HepG2 (cell line): ENCODE results near the gene OST4. TPM values are rescaled to one million over a fixed set of nuclear protein-coding genes. Genes with fewer than 3 reads are reported as not detected.
A peak's percentile ranks its signal among the peaks of the same experiment; 100 is the strongest.

Experiments
- GATA4 ChIP-seq: sonication (generic); IDR thresholded peaks from 2 replicates; pipeline ENCODE4 v1.6.1; 2016; ENCODE audit warnings: antibody characterized with exemption, low read depth, borderline replicate concordance
- MED1 ChIP-seq: sonication (generic); formaldehyde crosslinking; IDR thresholded peaks from 2 replicates; pipeline ENCODE4 v1.4.0; 2020; ENCODE audit warnings: missing genetic modification reagents
- MYNN ChIP-seq: sonication (generic); formaldehyde crosslinking; IDR thresholded peaks from 2 replicates; pipeline ENCODE4 v1.4.0; 2020; ENCODE audit warnings: mild to moderate bottlenecking, low read depth, missing genetic modification reagents
- NCOA2 ChIP-seq: sonication (generic); formaldehyde crosslinking; IDR thresholded peaks from 2 replicates; pipeline ENCODE4 v1.8.0; 2022; ENCODE audit warnings: inconsistent platforms
- RAD21 ChIP-seq: fragments of 450-650 bp; formaldehyde crosslinking; IDR thresholded peaks from 2 replicates; pipeline ENCODE4 v1.5.0; 2020; ENCODE audit warnings: mild to moderate bottlenecking
- SAP130 ChIP-seq: IDR thresholded peaks from 2 replicates; pipeline ENCODE4 v1.6.1; 2016; ENCODE audit warnings: low read depth
- SYNCRIP ChIP-seq: fragments of 200-400 bp; formaldehyde crosslinking; IDR thresholded peaks from 2 replicates; pipeline ENCODE4 v1.6.1; 2018; ENCODE audit warnings: mild to moderate bottlenecking, low read depth, low read length; ENCODE audit not compliant: insufficient read depth
- THAP9 ChIP-seq: sonication (generic); formaldehyde crosslinking; IDR thresholded peaks from 2 replicates; pipeline ENCODE4; 2020; ENCODE audit warnings: missing genetic modification reagents, mild to moderate bottlenecking, borderline replicate concordance
- U2AF1 ChIP-seq: fragments of 200-400 bp; formaldehyde crosslinking; optimal IDR thresholded peaks from 2 replicates; pipeline ENCODE3; 2017; ENCODE audit warnings: mild to moderate bottlenecking, low read depth, low read length
- XBP1 ChIP-seq: sonication (generic); formaldehyde crosslinking; IDR thresholded peaks from 2 replicates; pipeline ENCODE4 v1.5.0; 2020; ENCODE audit warnings: missing genetic modification reagents
- ZBTB3 ChIP-seq: sonication (generic); formaldehyde crosslinking; IDR thresholded peaks from 2 replicates; pipeline ENCODE4 v1.4.0; 2020; ENCODE audit warnings: low read depth, mild to moderate bottlenecking, moderate library complexity, missing genetic modification reagents, borderline replicate concordance
- ZBTB42 ChIP-seq: sonication (generic); formaldehyde crosslinking; IDR thresholded peaks from 2 replicates; pipeline ENCODE4 v1.5.0; 2020; ENCODE audit warnings: mild to moderate bottlenecking, missing genetic modification reagents
- ZNF281 ChIP-seq: sonication (generic); formaldehyde crosslinking; IDR thresholded peaks from 2 replicates; pipeline ENCODE4 v1.4.0; 2020; ENCODE audit warnings: missing genetic modification reagents, borderline replicate concordance
- ZNF296 ChIP-seq: sonication (generic); formaldehyde crosslinking; conservative IDR thresholded peaks from 2 replicates; pipeline ENCODE4 v1.5.0; 2020; ENCODE audit warnings: mild to moderate bottlenecking, missing genetic modification reagents
- ZNF549 ChIP-seq: sonication (generic); formaldehyde crosslinking; IDR thresholded peaks from 2 replicates; pipeline ENCODE4 v1.5.0; 2020; ENCODE audit warnings: missing genetic modification reagents
- ZNF605 ChIP-seq: sonication (generic); formaldehyde crosslinking; IDR thresholded peaks from 2 replicates; pipeline ENCODE4 v1.8.0; 2022; ENCODE audit warnings: mild to moderate bottlenecking, missing genetic modification reagents
- ZNF619 ChIP-seq: sonication (generic); formaldehyde crosslinking; IDR thresholded peaks from 2 replicates; pipeline ENCODE4 v1.4.0; 2020; ENCODE audit warnings: mild to moderate bottlenecking, missing genetic modification reagents
- ZNF770 ChIP-seq: sonication (generic); formaldehyde crosslinking; IDR thresholded peaks from 2 replicates; pipeline ENCODE4 v1.5.0; 2020; ENCODE audit warnings: mild to moderate bottlenecking, missing genetic modification reagents
- ZNF839 ChIP-seq: sonication (generic); formaldehyde crosslinking; IDR thresholded peaks from 2 replicates; pipeline ENCODE4 v1.4.0; 2020; ENCODE audit warnings: missing genetic modification reagents, mild to moderate bottlenecking, borderline replicate concordance
- ZNF879 ChIP-seq: sonication (generic); formaldehyde crosslinking; IDR thresholded peaks from 2 replicates; pipeline ENCODE4 v1.8.1; 2023; ENCODE audit warnings: missing genetic modification reagents
- polyA plus RNA-seq, 8 experiments: library from polyadenylated mRNA; depleted of rRNA in 3 of 8; stranded (reverse) in 7 of 8; unstranded in 1 of 8; fragments of >200 nt; fragmentation: Illumina TruSeq in 4 of 8; extraction: Trizol in 4 of 8; gene quantifications; 2 replicates each; pipeline versions ENCODE4 v1.2.1 to v1.2.3, GENCODE V29; 2011 to 2016; ENCODE audit warnings: low read depth in 4 of 8, missing spikeins in 1 of 8, mixed read lengths in 1 of 8; ENCODE audit not compliant: insufficient read depth in 1 of 8
- total RNA-seq, 5 experiments: library from RNA; depleted of rRNA; stranded (reverse); fragments of >200 nt; fragmentation: Illumina TruSeq; extraction: Trizol; gene quantifications; 2 replicates each; pipeline ENCODE4 v1.2.3, GENCODE V29; 2016; ENCODE audit warnings: low read depth in 1 of 5

The OST4 gene
- total and polyA plus RNA-seq, 2 of the 13 experiments (the other 11 are each of a cell fraction or from before 2014, with no cell fraction given) = 498 to 584 TPM

GRCh38 chr2:27095745-27096651, 24.5 kb upstream of the OST4 start (continued):
- TF ChIP-seq SAP130 (CRISPR knock-in tag) (peak; percentile 97), ZBTB42 (peak; percentile 83; the same call in 1 of the 2 replicates), XBP1 (peak; percentile 88; the same call in 1 of the 2 replicates), NCOA2 (CRISPR knock-in tag) (peak; percentile 95), ZBTB3 (CRISPR knock-in tag) (no peak), ZNF296 (CRISPR knock-in tag) (0 out of 2 replicates have a peak, but pooled peaks have one; percentile 71), ZNF839 (CRISPR knock-in tag) (peak; percentile 23; the same call in 1 of the 2 replicates), SYNCRIP (no peak), MYNN (CRISPR knock-in tag) (peak; percentile 50; the same call in 1 of the 2 replicates), RAD21 (CRISPR knock-in tag) (peak; percentile 47; the same call in 1 of the 2 replicates), ZNF770 (CRISPR knock-in tag) (peak; percentile 70), MED1 (CRISPR knock-in tag) (peak; percentile 99), U2AF1 (no peak), GATA4 (peak; percentile 67), ZNF549 (CRISPR knock-in tag) (no peak), ZNF605 (CRISPR knock-in tag) (peak; percentile 89), THAP9 (peak; percentile 66), ZNF879 (CRISPR knock-in tag) (no peak), ZNF619 (CRISPR knock-in tag) (peak; percentile 98; the same call in 1 of the 2 replicates), ZNF281 (CRISPR knock-in tag) (peak; percentile 93)
